Activated T-helper 2 cell treated with anti-CD3 and anti-CD28 coated beads, Interferon-gamma antibody, Interleukin-2, Interleukin-4, amounts not matched to agents 10 μg/mL and 5 μg/mL and 100 μg/mL, durations not matched to agents 14 hours and 24 hours and 36 hours (primary cell): ENCODE data around the gene NFATC2. TPM values are rescaled to one million over a fixed set of nuclear protein-coding genes. Genes with fewer than 3 reads are reported as not detected.
"Not testable (repeated sequence)": the region's sequence is repeated elsewhere in the genome, so short reads cannot be mapped to it uniquely, and the experiment has no call there.

Experiments
- DNase-seq: peaks from one replicate; pipeline ENCODE4 v3.0.0; 2021; ENCODE audit warnings: low spot score
- H3K27ac Mint-ChIP-seq: one replicate; pipeline ENCODE4 v1.8.0; 2021; ENCODE audit warnings: mixed read lengths
- H3K27me3 Mint-ChIP-seq: one replicate; pipeline ENCODE4 v1.8.0; 2021; ENCODE audit warnings: low read depth, mixed read lengths
- H3K36me3 Mint-ChIP-seq: one replicate; pipeline ENCODE4 v1.8.0; 2021; ENCODE audit warnings: low read depth, mixed read lengths
- H3K4me1 Mint-ChIP-seq: one replicate; pipeline ENCODE4 v1.8.0; 2021; ENCODE audit warnings: low read depth, mixed read lengths
- H3K4me3 Mint-ChIP-seq: one replicate; pipeline ENCODE4 v1.8.0; 2021; ENCODE audit warnings: low read depth, mild to moderate bottlenecking, moderate library complexity, mixed read lengths
- H3K9me3 Mint-ChIP-seq: one replicate; pipeline ENCODE4 v1.8.0; 2021; ENCODE audit warnings: mixed read lengths
- intact Hi-C: fragments of 100-400 bp; cut with micrococcal nuclease; formaldehyde crosslinking; loops from one replicate; pipeline ENCODE4 v1.15.1; 2023
- total RNA-seq: library from RNA; stranded (reverse); gene quantifications from 2 replicates; pipeline ENCODE4 v1.2.3, GENCODE V29; 2022

Gene NFATC2
- total RNA-seq, 1 donor from 2014 or later, result 67.1 TPM

- H3K4me3 Mint-ChIP-seq, result no peak overlapping the region
- no peaks in the 10 kb centered on the region for H3K36me3 Mint-ChIP-seq
- no peaks in the 10 kb centered on the region for H3K4me1 Mint-ChIP-seq
- no peaks in the 10 kb centered on the region for H3K9me3 Mint-ChIP-seq
- H3K27me3 Mint-ChIP-seq, result peaks cover 5% of the 10 kb centered on the region
- H3K27ac Mint-ChIP-seq, result no peak overlapping the region
- intact Hi-C loops, result no loop called here
- no peak for DNase-seq
Measured at GRCh38 chr20:51345601-51346101, 196.9 kb downstream of the NFATC2 start.

GRCh38 chr20:51343802-51344201, 198.7 kb downstream of the NFATC2 start:
- H3K4me1 Mint-ChIP-seq, H3K27me3 Mint-ChIP-seq, H3K27ac Mint-ChIP-seq, H3K36me3 Mint-ChIP-seq, H3K4me3 Mint-ChIP-seq, DNase-seq, H3K9me3 Mint-ChIP-seq, intact Hi-C loops: not testable (repeated sequence)

DNA sequence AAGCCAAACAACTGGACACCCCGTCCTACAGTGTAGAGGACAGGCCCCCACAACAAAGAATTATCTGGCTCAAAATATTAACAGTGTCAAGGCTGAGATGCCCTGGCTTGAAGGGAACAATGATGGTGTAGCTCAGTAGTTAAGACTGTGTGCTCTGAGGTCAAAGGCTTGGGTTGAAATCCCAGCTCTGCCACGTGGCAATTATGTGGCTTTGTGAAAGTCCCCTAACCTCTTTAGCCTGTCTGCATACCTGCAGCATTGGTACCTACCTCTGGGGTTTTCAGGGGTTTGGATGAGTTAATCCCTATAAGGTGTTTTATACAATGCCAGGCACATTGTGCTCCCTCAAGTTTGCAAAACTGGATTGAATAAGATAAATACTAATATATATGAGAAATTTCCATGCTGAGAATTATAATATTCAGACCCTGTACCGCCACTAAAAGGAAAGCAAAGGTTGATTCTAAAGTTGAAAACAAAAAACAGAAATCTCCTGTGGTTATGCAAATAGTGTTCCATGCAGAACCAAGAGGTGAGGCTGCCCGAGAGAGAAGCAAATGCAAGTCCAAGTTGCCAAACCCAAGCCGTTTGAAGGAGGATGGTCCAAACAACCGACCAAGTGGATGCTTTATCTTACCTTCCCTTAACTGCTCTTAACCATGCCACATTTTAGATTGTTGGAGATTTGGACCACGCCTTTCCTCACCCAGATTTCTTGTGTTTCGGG, 199.8 kb downstream of the NFATC2 start:
- peaks cover 2% of the 10 kb centered on the region for H3K4me1 Mint-ChIP-seq
- H3K36me3 Mint-ChIP-seq, result no peaks in the 10 kb centered on the region
- H3K4me3 Mint-ChIP-seq, result no peak overlapping the region
- H3K27me3 Mint-ChIP-seq, result peaks cover 8% of the 10 kb centered on the region
- DNase-seq, result no peak
- no peaks in the 10 kb centered on the region for H3K9me3 Mint-ChIP-seq
- H3K27ac Mint-ChIP-seq, result no peak overlapping the region
- intact Hi-C loops, result no loop called here

GRCh38 chr20:51341581-51341980, 200.9 kb downstream of the NFATC2 start:
- DNase-seq, result no peak
- Mint-ChIP-seq H3K36me3 (no peaks in the 10 kb centered on the region), H3K9me3 (no peaks in the 10 kb centered on the region), H3K4me1 (peaks cover 2% of the 10 kb centered on the region), H3K27me3 (peaks cover 9% of the 10 kb centered on the region), H3K4me3 (no peak overlapping the region), H3K27ac (no peak overlapping the region)
- intact Hi-C loops, result no loop called here

DNA sequence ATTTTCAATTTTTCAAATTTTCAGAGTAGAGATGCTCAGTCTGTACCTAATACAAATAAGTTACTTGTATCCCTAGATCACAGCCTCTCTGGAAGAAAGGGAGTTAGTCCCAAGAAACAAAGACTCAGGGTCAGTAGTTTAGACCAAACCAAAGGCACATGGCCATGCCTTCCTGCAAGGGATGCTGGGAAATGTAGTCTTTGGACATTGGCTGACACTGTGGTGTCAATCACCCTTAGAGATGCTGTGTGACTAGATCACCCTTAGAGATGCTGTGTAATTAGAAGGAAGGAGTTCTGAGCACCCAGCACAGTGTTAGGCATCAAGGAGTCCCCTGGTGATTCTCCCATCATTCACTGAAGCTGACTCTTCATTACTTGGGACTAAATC, 202.1 kb downstream of the NFATC2 start:
- no peak for DNase-seq
- Mint-ChIP-seq H3K27me3 (peaks cover 9% of the 10 kb centered on the region), H3K4me1 (peaks cover 2% of the 10 kb centered on the region), H3K4me3 (no peak overlapping the region), H3K27ac (no peak overlapping the region), H3K36me3 (no peaks in the 10 kb centered on the region), H3K9me3 (no peaks in the 10 kb centered on the region)
- intact Hi-C loops, result no loop called here

DNA sequence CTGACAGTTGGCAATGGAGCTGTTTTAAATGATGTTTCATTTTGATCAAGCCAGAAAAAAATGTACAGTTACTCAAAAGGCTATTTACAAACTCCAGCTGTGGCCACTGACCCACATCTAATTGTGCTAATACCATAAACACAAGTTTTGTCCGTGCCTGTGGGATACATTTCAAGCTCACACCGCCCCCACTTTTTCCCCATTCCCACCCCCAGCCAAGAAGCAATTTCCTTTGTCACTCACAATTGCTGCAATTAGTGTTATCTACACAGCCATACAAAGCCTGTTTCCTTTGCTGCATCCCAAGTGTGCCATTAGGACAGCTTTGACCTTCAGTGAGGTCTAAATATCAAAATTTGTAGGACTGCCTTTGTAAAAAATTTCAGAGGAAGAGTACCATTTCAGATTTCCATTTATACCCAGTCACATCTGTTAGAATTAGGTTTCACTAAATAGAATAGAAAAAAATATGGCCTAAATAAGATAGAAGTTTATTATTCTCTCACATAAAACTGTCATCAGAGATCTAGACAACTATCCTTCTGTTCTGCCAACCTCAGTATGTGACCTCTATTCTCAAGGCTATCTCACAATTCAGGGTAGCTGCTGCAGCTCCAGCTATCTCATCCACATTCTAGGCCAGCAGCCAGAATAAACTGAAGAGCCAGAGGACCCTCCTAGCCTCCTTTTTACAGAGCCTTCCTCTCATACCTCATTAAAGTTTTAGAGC, 202.6 kb downstream of the NFATC2 start:
- peaks cover 9% of the 10 kb centered on the region for H3K27me3 Mint-ChIP-seq
- no peak overlapping the region for H3K27ac Mint-ChIP-seq
- intact Hi-C loops, result no loop called here
- H3K4me1 Mint-ChIP-seq, result peaks cover 2% of the 10 kb centered on the region
- DNase-seq, result no peak
- no peak overlapping the region for H3K4me3 Mint-ChIP-seq
- no peaks in the 10 kb centered on the region for H3K36me3 Mint-ChIP-seq
- H3K9me3 Mint-ChIP-seq, result no peaks in the 10 kb centered on the region

DNA sequence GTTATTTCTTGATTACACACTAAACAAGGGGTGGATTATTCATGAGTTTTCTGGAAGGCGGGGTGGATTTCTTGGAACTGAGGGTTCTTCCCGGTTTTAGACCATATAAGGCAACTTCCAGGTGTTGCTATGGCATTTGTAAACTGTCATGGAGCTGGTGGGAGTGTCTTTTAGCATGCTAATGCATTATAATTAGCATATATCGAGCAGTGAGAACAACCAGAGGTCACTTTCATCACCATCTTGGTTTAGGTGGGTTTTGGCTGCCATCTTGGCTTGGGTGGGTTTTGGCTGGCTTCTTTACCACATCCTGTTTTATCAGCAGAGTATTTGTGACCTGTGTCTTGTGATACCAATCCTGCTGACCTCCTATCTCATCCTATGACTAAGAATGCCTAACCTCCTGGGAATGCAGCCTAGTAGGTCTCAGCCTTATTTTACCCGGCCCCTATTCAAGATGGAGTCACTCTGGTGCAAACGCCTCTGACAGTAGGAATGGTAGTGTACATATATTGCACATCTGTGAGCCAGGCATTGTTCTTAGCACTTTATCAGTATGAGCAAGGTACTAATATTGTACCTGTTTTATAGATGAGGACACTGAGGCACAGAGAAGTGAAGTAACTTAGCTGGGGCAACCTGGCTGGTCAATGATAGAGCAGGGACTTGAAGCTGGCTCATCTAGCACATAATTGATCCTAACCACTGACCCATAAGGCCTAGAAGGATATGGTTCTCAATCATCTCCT, 203.7 kb downstream of the NFATC2 start:
- Mint-ChIP-seq H3K4me3 (no peak overlapping the region), H3K36me3 (no peaks in the 10 kb centered on the region), H3K9me3 (no peaks in the 10 kb centered on the region), H3K27me3 (peaks cover 9% of the 10 kb centered on the region), H3K27ac (no peak overlapping the region), H3K4me1 (peaks cover 2% of the 10 kb centered on the region)
- no peak for DNase-seq
- intact Hi-C loops, result no loop called here

GRCh38 chr20:51337126-51337805, 205.3 kb downstream of the NFATC2 start:
- no peak for DNase-seq
- Mint-ChIP-seq H3K27ac (no peak overlapping the region), H3K4me1 (peaks cover 2% of the 10 kb centered on the region), H3K36me3 (no peaks in the 10 kb centered on the region), H3K4me3 (no peak overlapping the region), H3K27me3 (peaks cover 7% of the 10 kb centered on the region), H3K9me3 (no peaks in the 10 kb centered on the region)
- intact Hi-C loops, result no loop called here

Other genes with a start within 250 kb of the NFATC2 start
- 22.1 and 22.7 TPM in 2 replicates for gene ATP9A, start 225.7 kb upstream of the NFATC2 start, total RNA-seq